Hematopoietic multipotent progenitor cell treated with erythropoietin and hydrocortisone succinate and interleukin-3 and kit ligand, for 4 days (in vitro differentiated cells): Measurements from ENCODE around the gene CYP4Z1.
A peak's percentile ranks its signal among the peaks of the same experiment; 100 is the strongest.
"Not testable (repeated sequence)": the region's sequence is repeated elsewhere in the genome, so short reads cannot be mapped to it uniquely, and the experiment has no call there.

Source experiments
- DNase-seq: peaks from one replicate; pipeline ENCODE4 v3.0.0-alpha.2; 2015

The CYP4Z1 gene, protein sequence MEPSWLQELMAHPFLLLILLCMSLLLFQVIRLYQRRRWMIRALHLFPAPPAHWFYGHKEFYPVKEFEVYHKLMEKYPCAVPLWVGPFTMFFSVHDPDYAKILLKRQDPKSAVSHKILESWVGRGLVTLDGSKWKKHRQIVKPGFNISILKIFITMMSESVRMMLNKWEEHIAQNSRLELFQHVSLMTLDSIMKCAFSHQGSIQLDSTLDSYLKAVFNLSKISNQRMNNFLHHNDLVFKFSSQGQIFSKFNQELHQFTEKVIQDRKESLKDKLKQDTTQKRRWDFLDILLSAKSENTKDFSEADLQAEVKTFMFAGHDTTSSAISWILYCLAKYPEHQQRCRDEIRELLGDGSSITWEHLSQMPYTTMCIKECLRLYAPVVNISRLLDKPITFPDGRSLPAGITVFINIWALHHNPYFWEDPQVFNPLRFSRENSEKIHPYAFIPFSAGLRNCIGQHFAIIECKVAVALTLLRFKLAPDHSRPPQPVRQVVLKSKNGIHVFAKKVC

GRCh38 chr1:47067097-47067594 is at the start of gene CYP4Z1:
CYP4Z1 (plus strand) TSS chr1:47067231; CDS start chr1:47067491, 260 bp downstream.
- no peak for DNase-seq

DNA sequence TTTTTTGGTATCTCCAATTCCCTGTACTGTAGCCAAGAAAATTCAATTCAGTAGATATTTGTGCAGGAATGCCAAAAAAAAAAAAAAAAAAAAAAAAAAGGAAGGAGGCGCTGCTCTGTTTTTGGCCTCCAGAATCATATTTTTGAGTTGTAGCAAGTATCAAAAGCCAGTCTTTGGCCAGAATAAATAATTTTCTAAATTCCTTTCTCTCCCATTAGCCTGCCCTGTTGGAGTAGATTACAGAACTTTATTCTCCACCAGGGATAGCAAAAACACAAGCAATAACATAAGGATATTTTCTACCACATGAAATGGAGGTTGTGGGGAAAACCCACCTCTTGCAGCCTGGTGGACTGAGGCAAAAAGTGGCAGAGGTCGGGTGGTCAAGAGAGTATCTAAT is 46.0 kb upstream of the CYP4Z1 start:
- DNase-seq, result no peak

- DNase-seq, result peak; percentile 3
Observed at GRCh38 chr1:47023268-47024140, 43.5 kb upstream of the CYP4Z1 start, which contains the start of gene CYP4X1. CYP4X1 (plus strand) TSS chr1:47023669; CDS start chr1:47023818, 149 bp downstream.

DNA sequence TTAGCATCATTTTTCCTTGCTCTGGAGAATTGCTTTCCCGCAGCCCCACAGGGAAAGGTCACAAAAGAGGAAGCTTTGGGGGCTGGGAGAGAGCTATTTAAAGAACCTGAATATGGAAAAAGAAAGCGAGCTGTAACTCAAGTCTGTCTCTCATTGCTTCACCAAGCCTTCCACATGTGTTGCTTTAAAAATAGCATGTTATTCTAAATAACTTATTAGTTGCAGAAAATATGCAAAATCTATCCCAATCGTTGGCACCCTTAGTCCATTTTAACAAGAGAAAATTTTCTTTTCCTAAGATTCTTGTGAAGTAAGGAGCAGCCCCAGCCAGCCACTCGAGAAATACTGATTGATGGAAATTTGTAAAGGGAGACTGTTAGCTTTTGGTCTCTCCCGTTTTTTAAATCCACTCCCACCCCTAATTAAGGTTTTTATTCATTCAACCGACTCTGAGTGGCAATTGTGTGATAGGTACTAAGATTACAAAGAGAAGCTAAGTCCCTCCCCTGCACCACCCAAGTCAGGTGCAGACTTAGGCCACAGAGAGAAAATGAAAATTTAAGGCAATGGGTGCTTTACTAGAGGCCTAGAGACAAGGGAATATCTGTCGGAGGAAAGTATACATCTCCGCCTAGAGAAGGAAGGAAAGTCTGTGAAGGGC is 42.8 kb upstream of the CYP4Z1 start:
- no peak for DNase-seq

DNA sequence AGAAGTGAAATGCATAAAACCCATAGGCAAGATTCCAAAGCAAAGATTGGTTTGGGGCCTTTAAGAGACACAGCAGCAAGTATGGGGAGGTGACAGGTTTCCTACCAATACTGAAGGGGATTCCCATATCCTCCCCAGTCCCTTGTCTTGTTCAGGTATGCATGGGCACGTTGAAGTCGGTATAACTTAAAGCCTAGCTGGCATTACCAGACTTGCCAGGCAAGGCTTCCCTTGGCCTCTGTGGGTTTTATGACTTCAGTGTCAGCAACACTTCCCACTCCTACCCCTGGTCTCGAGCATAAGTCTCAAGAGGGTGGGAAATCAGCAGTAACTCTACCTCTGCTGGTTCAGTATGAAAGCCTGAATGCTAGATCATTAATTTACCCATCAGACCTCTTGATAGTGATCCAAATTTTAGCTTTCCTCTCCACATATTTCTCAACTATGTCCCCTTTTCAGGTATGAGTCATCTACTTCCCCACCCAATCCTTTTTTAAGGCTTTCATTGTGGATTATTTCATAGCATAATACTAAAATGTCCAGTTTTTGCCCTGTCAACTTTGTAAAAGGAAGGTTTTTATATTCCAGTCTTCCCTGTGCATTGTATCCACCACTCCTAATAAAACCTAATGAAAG is 36.7 kb upstream of the CYP4Z1 start:
- no peak for DNase-seq

DNA sequence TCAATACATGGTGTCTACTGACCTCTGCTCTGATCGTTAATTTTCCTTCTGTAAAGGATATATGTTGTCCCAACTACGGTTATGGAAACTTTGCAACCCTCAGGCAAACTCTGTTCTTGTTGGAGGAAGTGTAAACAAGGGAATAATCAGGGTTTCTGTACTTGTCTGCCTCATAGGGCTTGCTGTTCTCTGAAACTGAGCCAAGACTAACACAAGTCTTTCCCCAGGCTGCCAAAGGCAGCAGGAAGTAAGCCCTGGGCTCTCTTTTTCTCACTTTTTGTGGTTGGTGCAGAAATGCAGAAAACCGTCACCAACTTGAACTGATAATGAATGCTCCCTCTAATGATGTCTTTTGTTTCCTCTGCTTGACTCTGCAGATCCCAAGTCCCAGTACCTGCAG is 36.0 kb upstream of the CYP4Z1 start:
- DNase-seq, result peak; percentile 5

- DNase-seq, result no peak
Observed at GRCh38 chr1:47031585-47031984, 35.4 kb upstream of the CYP4Z1 start.

DNA sequence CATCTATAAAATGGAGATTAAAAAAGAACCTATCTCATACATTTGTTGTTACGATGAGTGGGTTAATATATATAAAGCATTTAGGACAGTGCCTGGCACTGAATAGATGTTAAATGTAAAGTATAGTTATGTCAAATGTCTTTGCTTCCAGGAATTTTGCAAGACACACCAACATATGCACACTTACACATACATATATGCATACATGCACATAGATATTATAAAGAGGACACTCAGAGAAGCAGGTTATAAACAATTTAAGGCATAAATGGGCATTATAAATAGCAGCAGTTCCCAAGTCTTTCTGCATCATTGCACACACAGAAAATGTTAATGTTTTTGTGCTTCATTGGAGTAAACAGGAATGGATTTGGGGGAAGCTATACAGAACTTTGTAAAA is 30.3 kb upstream of the CYP4Z1 start:
- DNase-seq, result no peak

DNA sequence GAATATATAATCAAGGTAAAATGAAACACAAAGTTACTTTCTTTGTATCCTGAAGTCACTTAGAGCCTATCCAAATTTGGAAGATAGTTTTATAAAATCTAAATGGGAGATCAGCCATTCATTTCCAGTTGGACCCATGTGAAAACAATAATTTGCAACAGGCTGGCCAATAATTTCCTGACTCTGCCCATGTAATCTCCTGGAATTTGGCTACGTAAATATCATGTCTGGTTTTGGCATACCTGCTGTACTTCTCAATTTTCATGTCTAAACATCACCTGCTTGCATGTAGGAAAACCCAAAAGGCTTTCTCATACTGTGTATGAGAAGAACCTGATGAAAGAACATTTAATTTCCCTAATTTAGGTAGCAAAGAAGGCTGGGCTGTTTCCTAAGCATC is 7.7 kb upstream of the CYP4Z1 start:
- DNase-seq, result no peak

DNA sequence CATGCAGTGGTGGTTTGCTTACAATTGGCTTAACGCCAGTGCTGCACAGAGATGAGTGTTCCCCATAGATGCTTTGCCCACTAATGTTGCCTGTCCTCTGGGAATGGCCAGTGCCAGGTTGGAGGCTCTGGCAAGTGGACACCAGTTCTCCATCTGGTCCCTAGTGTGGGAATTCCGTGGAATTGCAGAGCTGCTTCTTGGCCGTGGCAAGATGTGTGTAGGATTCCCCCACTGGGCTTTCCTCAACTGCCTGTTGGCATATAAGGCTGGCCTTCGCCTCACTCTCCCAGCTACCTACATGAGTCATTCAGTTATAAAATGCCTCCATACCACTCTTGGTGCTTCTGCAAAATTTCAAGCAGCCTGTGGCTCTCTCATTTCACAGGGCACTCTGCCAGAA is 2.0 kb downstream of the CYP4Z1 start:
- not testable (repeated sequence) for DNase-seq

DNA sequence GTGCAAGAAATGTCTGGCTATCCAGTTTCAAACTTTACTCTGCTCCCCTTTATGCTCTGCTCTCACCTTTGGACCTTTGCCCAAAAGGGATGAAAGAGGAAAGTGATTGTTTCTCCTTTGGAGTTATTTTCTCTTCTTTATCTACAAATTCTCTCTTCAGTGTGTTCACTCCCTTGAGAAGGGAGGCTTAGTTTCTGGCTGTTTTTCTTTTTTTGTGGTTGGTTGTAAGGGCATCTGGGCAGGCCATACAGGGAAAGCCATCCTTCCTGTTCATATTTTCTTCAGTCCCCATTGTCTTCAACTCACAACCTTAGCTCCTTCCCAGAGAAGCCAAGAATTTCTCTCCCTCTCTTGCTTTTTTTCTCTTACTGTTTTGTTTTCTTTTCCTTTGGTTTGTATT is 2.5 kb downstream of the CYP4Z1 start:
- DNase-seq, result not testable (repeated sequence)

DNA sequence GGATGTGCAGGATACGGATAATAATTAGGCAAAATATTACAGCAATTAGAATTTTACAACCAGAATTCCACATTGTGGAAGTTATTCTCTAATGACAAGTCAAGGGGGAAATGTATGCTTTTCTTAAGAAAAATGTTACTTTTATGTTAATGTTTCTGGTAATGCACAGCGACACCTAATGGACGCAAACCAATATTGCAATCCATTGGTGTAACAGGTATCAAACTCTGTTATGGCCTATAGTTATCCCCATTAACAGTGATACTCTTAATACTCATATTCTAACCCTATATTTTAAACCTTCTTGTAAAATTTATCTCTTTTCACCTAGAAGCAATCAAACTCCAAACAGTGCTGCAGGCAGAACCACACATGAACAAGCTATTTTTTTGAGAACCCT is 22.3 kb downstream of the CYP4Z1 start:
- peak; percentile 61 for DNase-seq

GRCh38 chr1:47091476-47091875 is 24.4 kb downstream of the CYP4Z1 start:
- not testable (repeated sequence) for DNase-seq

- no peak for DNase-seq
Observed at GRCh38 chr1:47104816-47105215, 37.8 kb downstream of the CYP4Z1 start.

DNA sequence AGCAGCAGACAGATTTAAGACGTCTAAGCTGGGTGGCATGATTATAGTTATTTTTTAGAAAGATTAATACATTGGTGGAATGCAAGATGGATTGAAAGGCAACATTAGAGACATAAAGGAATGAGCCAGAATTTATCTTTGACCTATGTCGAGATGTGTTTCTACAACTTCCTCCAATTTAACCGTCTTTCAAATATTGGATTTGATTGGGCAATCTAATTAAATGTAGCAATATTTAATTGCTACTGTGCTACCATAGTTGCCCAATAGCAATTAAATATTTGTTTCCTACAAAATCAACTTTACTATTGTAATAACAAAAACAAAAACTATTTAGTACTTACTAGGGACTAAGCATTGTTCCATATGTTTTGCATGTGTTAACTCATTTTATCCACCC is 39.8 kb downstream of the CYP4Z1 start:
- no peak for DNase-seq

GRCh38 chr1:47107851-47108574 is 41.0 kb downstream of the CYP4Z1 start:
- DNase-seq, result not testable (repeated sequence)

- not testable (repeated sequence) for DNase-seq
Observed at GRCh38 chr1:47109482-47109881, 42.5 kb downstream of the CYP4Z1 start.

- no peak for DNase-seq
Observed at GRCh38 chr1:47113178-47113577, 46.1 kb downstream of the CYP4Z1 start.

GRCh38 chr1:47121039-47121438 is 54.0 kb downstream of the CYP4Z1 start:
- DNase-seq, result not testable (repeated sequence)

DNA sequence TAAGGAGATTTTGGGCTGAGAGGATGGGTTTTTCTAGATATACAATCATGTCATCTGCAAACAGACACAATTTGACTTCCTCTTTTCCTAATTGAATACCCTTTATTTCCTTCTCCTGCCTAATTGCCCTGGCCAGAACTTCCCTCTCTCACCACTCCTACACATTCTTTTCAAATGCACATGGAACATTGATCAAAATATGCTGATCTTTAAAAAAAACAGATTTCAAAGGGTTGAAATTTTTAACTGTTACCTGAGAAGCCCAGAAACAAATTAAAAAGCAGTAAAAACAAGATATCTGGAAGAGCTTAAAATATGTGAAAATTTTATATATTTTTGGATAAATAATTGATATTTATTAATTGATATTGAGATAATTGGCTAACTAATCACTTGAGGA is 57.8 kb downstream of the CYP4Z1 start:
- DNase-seq, result not testable (repeated sequence)

DNA sequence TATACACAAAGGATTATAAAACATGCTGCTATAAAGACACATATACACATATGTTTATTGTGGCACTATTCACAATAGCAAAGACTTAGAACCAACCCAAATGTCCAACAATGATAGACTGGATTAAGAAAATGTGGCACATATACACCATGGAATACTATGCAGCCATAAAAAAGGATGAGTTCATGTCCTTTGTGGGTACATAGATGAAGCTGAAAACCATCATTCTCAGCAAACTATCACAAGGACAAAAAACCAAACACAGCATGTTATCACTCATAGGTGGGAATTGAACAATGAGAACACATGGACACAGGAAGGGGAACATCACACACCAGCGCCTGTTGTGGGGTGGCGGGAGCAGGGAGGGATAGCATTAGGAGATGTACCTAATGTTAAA is 60.0 kb downstream of the CYP4Z1 start:
- DNase-seq, result not testable (repeated sequence)

DNA sequence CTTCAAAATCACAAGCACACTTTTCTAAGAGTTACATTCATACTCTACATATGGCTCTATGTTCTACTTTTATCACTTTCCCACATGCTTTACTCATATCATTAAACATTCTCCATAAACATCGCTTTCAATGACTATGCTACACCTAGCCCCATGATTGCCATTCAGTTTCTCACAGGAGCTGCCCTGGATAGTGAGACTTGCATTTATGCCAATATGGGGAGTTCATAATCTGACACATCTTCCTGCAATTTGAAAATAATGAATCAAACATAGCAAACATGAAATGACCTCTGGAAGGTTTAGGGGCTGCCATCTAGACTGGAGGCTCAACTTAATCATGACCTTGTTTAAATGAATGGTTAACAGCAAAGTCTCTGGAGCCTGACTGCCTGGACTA is 61.2 kb downstream of the CYP4Z1 start:
- no peak for DNase-seq
